Measurements from ENCODE around the gene SCN3B.

GRCh38 chr11:123654566-123655081 is at the start of gene SCN3B:
- TF ChIP-seq, protein P1, sequence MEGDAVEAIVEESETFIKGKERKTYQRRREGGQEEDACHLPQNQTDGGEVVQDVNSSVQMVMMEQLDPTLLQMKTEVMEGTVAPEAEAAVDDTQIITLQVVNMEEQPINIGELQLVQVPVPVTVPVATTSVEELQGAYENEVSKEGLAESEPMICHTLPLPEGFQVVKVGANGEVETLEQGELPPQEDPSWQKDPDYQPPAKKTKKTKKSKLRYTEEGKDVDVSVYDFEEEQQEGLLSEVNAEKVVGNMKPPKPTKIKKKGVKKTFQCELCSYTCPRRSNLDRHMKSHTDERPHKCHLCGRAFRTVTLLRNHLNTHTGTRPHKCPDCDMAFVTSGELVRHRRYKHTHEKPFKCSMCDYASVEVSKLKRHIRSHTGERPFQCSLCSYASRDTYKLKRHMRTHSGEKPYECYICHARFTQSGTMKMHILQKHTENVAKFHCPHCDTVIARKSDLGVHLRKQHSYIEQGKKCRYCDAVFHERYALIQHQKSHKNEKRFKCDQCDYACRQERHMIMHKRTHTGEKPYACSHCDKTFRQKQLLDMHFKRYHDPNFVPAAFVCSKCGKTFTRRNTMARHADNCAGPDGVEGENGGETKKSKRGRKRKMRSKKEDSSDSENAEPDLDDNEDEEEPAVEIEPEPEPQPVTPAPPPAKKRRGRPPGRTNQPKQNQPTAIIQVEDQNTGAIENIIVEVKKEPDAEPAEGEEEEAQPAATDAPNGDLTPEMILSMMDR (optimal IDR thresholded peaks at IDR 0.05 in 1 of 3, IDR thresholded peaks at IDR 0.05 in 1 of 3, conservative IDR thresholded peaks at IDR 0.05 in 1 of 3; ENCODE audit: extremely low read depth in 1 of 3, insufficient read depth in 2 of 3, low read length in 3 of 3), result no peak
- TF ChIP-seq EZH2 (IDR thresholded peaks at IDR 0.05; ENCODE audit: low read length), result no peak
